Raji (cell line): ENCODE measurements around the gene XXYLT1.

Experiments used
- POLR2A ChIP-seq: IDR thresholded peaks from 2 replicates; pipeline ENCODE4 v1.6.1; 2011; ENCODE audit warnings: low read depth, low read length, control low read depth; ENCODE audit not compliant: insufficient read depth

The XXYLT1 gene

GRCh38 chr3:195045481-195046210 is 225.3 kb downstream of the XXYLT1 start:
- no peak for TF ChIP-seq POLR2A

- no peak for TF ChIP-seq POLR2A
These were observed 226.5 kb downstream of the XXYLT1 start for GRCh38 chr3:195044411-195044810.

- TF ChIP-seq POLR2A: no peak
These were observed 227.2 kb downstream of the XXYLT1 start for GRCh38 chr3:195043607-195044339.

GRCh38 chr3:195042743-195043606 is 228.0 kb downstream of the XXYLT1 start:
- TF ChIP-seq POLR2A: no peak

GRCh38 chr3:195041871-195042742 is 228.9 kb downstream of the XXYLT1 start:
- TF ChIP-seq POLR2A: no peak

GRCh38 chr3:195040773-195041520 is 230.0 kb downstream of the XXYLT1 start:
- TF ChIP-seq POLR2A: no peak

- TF ChIP-seq POLR2A: no peak
These were observed 230.9 kb downstream of the XXYLT1 start for GRCh38 chr3:195040094-195040493.

- no peak for TF ChIP-seq POLR2A
These were observed 231.6 kb downstream of the XXYLT1 start for GRCh38 chr3:195039180-195039843.

- no peak for TF ChIP-seq POLR2A
These were observed 232.8 kb downstream of the XXYLT1 start for GRCh38 chr3:195038161-195038560.

- no peak for TF ChIP-seq POLR2A
These were observed 234.0 kb downstream of the XXYLT1 start for GRCh38 chr3:195036974-195037373.

- no peak for TF ChIP-seq POLR2A
These were observed 234.4 kb downstream of the XXYLT1 start for GRCh38 chr3:195036574-195036973.

- TF ChIP-seq POLR2A: no peak
These were observed 234.8 kb downstream of the XXYLT1 start for GRCh38 chr3:195036203-195036505.

GRCh38 chr3:195035345-195036202 is 235.4 kb downstream of the XXYLT1 start:
- TF ChIP-seq POLR2A: no peak

- TF ChIP-seq POLR2A: no peak
These were observed 236.4 kb downstream of the XXYLT1 start for GRCh38 chr3:195034541-195034940.
